HG02642 (cell line): ENCODE results near the gene TMEM109.

Source experiments
- ATAC-seq: cut with Tn5 transposase; IDR thresholded peaks from one replicate; pipeline ENCODE4 v1.9.1; 2021; ENCODE audit warnings: mild to moderate bottlenecking; ENCODE audit not compliant: unreplicated experiment, poor library complexity

Gene TMEM109

DNA sequence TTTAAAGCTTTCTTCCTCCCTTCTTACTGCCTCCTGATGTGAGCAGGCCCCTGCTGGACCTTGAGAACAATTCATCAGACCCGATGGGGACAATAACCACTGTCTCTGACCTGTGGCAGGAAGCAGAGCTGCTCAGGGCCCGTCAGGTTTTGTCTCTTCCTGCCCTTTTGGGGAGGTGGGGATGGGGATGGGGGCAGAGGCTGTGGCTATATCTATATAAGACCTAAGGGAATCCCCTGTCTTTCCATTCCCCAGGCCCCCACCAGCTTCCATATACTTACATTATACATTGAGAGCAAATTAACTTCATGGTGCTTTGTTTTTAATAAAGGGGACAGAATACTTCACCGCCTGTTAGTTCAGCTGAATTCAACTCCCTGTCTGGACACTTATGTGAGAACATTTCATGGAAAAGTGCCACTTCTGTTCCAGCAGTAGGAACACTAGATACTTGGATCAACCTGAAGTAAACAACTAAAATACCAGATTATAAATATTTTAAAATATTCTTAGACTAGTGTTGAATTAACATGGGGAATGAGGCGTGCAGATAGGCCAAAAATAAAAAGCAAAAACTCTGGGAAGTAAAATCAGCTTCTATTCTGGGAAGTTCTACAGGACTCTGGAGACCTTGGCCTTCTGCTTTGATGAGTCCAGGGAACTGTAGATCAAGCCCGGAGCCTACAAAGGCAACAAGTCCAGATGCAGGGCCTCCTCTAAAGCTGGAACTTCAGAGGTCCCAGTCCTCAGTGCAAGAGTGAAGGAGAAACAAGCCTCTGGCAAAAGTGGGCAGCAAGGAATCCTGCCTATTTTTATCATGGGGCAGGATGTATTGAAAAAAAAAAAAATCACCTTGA lies 35.5 kb upstream of the TMEM109 start:
- no peak for ATAC-seq

GRCh38 chr11:60879104-60879503 lies 34.9 kb upstream of the TMEM109 start:
- no peak for ATAC-seq

- ATAC-seq = no peak
These were observed 33.9 kb upstream of the TMEM109 start for GRCh38 chr11:60879971-60880588.

DNA sequence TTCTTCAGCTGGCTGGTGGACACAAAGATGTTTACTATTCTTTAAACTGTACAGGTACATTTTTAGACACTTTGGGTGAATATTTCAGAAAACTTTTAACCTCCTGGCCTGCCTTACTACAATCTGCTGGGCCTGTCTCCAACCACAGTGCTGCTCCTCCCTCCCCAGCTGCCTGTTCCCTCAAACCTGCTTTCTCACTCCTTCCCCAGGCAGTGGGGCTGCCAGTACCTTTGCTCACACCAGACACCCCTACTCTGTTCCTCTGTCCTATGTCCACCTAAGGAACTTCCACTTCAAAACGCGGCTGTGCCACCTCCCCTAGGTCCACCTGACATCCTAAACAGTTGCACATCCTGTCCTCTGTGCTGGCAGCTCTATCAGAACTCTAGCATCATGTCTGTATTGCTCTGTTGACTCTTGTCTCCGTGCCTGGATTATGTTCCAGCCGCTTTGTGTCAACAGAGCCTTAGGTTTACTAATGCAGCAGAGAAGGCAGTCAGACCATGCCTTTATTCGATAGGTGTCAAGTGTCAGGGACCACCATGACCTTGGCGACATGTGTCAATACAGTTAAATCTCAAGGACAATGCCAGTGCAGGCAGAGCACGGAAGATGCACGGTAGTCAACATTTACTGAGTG lies 33.2 kb upstream of the TMEM109 start:
- ATAC-seq = no peak

- no peak for ATAC-seq
These were observed 26.4 kb upstream of the TMEM109 start for GRCh38 chr11:60887556-60887955.

- ATAC-seq = no peak
These were observed 24.1 kb upstream of the TMEM109 start for GRCh38 chr11:60889869-60890311.

GRCh38 chr11:60890696-60891095 lies 23.3 kb upstream of the TMEM109 start:
- no peak for ATAC-seq

- ATAC-seq = no peak
These were observed 22.7 kb upstream of the TMEM109 start for GRCh38 chr11:60891103-60891741.

- no peak for ATAC-seq
These were observed 18.3 kb upstream of the TMEM109 start for GRCh38 chr11:60895687-60896086.

- ATAC-seq = no peak
These were observed 16.5 kb upstream of the TMEM109 start for GRCh38 chr11:60897496-60897895.

DNA sequence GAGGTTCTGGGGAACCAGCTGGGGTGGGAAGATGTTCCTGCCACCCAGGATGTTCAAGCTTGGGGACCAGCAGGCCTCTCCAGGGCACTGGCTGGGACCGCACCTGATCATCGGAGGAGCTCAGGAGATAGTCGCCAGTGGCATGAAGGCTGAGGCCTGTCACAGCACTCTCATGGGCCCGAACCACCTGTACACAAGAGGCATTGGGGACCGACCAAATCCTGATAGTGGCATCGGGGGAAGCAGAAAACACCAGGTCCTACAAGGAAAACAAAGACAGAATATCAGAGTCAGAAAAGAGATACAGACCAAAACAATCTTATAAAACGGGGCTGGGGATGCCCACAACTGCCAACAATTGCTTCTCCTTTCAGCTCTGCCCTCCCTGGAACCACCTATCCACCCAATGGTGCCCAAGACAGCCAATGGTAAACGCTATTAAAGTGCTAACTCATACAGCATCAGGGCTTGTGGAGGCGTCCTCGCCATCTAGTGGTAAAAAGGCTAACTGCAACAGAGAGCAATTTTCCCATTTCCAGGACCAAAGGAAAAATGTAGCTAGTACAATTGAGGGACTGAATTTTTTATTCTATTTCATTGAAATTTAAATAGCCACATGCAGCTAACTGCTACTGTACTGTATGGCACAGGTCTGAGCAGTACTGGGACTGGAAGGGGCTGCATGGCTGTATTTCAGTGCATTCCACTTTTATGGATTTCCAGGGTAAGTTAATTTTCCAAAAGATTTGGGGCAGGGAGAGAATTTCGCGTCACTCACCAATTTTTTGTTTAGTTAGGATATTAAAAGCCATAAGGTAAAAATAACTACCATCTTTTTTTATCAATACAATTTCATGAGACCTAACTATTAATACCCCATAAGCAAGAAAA lies 14.7 kb upstream of the TMEM109 start:
- ATAC-seq = no peak

DNA sequence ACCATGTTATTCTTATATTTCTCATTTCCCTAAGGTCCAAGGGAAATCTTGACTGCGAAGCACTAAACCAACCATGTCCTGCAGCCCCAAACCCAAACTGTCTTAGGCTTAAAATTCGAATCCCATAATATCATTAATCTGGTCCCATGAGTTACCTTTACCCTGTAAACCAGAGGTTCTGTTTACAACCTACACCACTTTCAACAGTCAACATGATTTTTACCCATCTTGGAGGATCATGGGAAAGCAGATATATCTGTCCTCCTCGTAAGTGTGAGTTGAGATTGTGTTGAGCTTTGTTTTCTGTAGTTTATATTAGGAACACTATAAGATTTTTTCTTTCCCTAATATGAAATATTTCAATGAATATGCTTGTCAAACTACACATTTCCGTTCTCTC lies 14.0 kb upstream of the TMEM109 start:
- ATAC-seq = no peak

DNA sequence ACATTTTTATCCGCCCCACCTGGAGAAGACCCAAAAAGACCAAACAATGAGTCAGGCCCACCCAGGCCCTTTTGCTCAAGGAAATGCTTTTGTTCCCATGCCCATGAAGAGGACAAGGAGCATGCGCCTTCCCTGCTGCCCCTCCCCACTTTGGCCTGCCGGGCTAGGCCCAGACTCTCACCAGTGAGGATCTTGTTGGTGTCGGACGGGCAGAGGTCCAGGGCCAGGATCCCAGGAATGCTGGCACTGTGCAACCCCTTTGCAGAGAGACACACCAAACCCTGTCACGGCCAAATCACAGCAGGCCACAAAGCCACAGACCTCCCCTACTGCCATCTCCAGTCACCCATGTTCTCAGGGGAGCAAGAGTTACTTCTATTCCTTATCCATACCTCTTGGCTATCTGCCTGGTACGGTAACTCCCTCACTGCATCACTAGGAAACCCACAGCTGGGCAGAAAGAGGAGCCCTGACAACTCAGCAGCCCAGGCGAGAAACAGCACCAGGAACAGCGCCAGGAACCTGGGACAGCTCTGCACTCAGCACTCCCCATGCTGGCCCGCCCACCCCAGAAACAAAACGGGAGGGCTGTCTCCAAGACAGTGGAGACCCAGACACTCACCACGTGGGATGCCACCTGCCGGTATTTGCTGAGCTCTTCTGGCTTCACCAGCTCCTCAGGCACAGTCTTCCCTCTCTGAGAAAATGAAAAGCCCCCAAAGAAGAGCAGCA lies 13.1 kb upstream of the TMEM109 start:
- no peak for ATAC-seq

DNA sequence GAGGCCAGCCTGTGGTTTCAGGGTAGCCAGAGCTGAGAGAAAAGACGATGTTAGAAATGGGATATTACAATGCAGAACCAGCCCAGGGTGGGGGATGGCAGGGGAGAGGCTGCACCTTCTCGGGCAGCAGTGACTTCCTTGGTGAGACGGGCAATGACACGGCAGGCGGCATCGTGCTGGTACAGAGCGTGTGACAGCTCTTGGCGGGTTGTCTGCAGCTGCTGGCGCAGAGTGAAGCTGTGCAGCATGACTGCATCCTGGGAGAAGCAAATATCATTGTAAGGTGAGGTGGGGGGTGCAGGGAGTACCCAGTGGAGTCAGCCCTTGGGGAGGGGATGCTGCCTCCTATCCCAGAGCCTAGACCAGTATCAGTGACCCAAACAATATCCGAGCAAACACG lies 11.3 kb upstream of the TMEM109 start:
- ATAC-seq = no peak

GRCh38 chr11:60905047-60905446 lies 8.9 kb upstream of the TMEM109 start:
- no peak for ATAC-seq

DNA sequence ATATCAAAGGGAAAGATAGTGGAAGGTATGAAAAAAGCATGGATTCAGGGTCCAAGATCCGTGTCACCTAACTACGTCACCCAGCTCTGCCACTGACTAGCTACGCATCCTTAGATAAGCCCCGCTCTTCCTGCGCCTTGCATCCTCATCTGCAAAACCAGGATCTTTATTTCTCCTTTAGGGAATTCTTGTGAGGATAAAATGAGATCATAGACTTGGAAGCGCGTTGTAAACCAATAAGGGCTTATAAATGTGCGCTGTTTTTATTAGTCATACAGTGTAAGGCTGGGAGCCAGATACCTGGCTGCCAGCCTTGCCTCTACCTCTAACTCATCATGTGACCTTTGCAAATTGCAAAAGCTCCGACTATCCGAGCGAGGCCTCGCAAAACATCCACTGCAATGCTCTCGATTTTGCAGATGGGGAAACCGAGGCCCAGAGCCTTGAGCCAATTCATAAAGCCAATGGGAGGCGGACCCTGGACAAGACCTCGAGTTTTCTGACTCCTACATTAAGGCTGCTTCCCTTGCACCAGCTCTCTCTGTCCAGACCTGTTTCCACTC lies 8.3 kb upstream of the TMEM109 start:
- ATAC-seq = no peak

DNA sequence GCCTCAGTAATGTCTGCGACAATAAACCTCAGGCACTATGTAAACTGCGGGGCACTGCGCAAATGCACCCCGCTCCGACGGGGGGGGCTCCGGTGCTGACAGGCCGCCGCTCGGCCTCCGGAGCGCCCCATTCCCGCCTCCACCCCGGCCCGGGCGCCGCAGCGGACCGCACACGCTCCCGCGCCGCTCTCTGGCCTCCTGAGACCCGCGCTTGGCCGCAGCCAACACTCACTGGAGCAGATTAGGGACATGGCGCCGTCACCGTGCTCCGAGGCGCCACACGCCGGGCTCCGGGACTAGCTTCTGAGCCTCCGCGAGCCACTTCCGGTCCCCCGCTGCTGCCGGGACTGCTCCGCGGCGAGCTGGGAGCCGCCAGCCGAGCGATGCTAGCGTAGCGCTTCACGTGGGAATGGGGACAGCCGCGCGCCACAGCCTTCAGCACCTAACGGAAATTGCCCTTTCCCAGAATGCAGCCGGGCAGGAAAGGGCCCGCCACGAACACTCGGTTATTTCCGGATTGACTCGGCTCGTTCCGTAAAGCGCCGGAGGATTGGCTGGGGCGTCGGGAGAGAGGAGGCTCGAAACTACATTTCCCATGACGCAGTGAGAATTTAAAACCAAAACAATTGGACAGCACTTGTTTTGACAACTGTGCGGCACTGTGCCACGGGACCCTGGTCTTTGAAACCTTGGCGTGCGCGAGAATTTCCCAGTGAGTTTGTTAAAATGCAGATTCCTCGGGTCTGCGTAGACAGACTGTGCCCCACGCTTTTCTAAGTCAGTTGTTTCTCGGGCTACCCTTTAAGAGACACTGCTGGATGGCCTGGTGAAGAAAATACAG lies 7.6 kb upstream of the TMEM109 start, which contains the start of gene PRPF19:
TSS of gene PRPF19 (minus strand) at position 454 of the 841 bp plus-strand sequence. CDS start at position 251, 203 bp downstream.
- ATAC-seq = peak; percentile 77

GRCh38 chr11:60908803-60909202 lies 5.2 kb upstream of the TMEM109 start:
- ATAC-seq = no peak
